CD14-positive monocyte (primary cell): ENCODE measurements around the gene PTEN. TPM values are rescaled to one million over a fixed set of nuclear protein-coding genes. Genes with fewer than 3 reads are reported as not detected.

Experiments
- DNase-seq, 3 donors: peaks; one replicate each; pipeline ENCODE4 v3.0.0-alpha.2; 2011 to 2022
- H2AFZ ChIP-seq: 2 replicates; pipeline ENCODE4 v1.6.0; 2012; ENCODE audit warnings: mild to moderate bottlenecking, low read depth, low read length, inconsistent platforms; ENCODE audit not compliant: insufficient read depth, poor library complexity, severe bottlenecking
- H3K27ac ChIP-seq, 2 donors: 1 replicate in 1 of 2; 2 replicates in 1 of 2; pipeline ENCODE4 v1.5.1; 2012 to 2013; ENCODE audit warnings: low read length in 2 of 2, control low read depth in 1 of 2, inconsistent platforms in 1 of 2, low read depth in 1 of 2, mild to moderate bottlenecking in 1 of 2
- H3K27me3 ChIP-seq, 2 donors: one replicate each; pipeline versions ENCODE4 v1.6.0 to v1.6.1; 2011 to 2013; ENCODE audit warnings: low read length in 2 of 2; ENCODE audit not compliant: control insufficient read depth in 2 of 2, insufficient read depth in 2 of 2
- H3K36me3 ChIP-seq, 2 donors: replicated peaks in 1 of 2; 1 replicate in 1 of 2; 2 replicates in 1 of 2; pipeline versions ENCODE4 v1.5.1 to v1.6.1; 2012 to 2013; ENCODE audit warnings: low read length in 2 of 2, control low read depth in 1 of 2, inconsistent platforms in 1 of 2, mild to moderate bottlenecking in 1 of 2; ENCODE audit not compliant: insufficient read depth in 2 of 2, control insufficient read depth in 1 of 2
- H3K4me1 ChIP-seq, 2 donors: 1 replicate in 1 of 2; 2 replicates in 1 of 2; pipeline versions ENCODE4 v1.5.1 to v1.6.1; 2012 to 2013; ENCODE audit warnings: low read length in 2 of 2, control low read depth in 1 of 2, inconsistent platforms in 1 of 2, mild to moderate bottlenecking in 1 of 2, moderate library complexity in 1 of 2; ENCODE audit not compliant: insufficient read depth in 2 of 2, control insufficient read depth in 1 of 2
- H3K4me2 ChIP-seq: replicated peaks from 2 replicates; pipeline ENCODE3; 2012; ENCODE audit warnings: low read length, moderate library complexity, mild to moderate bottlenecking; ENCODE audit not compliant: poor library complexity, severe bottlenecking; ENCODE audit errors: extremely low read depth
- H3K4me3 ChIP-seq, 3 experiments: fragments of 200-600 bp in 1 of 3; sonication (generic) in 1 of 3; replicated peaks in 1 of 3; 1 replicate in 2 of 3; 2 replicates in 1 of 3; pipeline ENCODE4 v1.5.1; 2011 to 2013; ENCODE audit warnings: low read length in 3 of 3, mild to moderate bottlenecking in 3 of 3, control low read depth in 2 of 3, low read depth in 2 of 3, inconsistent platforms in 1 of 3, moderate library complexity in 1 of 3
- H3K79me2 ChIP-seq: 2 replicates; pipeline ENCODE4 v1.6.0; 2012; ENCODE audit warnings: mild to moderate bottlenecking, control low read depth, inconsistent platforms, low read length, moderate library complexity; ENCODE audit not compliant: insufficient read depth
- H3K9ac ChIP-seq: 2 replicates; pipeline ENCODE4 v1.6.0; 2017; ENCODE audit warnings: low read length, mild to moderate bottlenecking; ENCODE audit not compliant: insufficient read depth, poor library complexity, severe bottlenecking
- H3K9me3 ChIP-seq, 2 donors: replicated peaks in 1 of 2; 1 replicate in 1 of 2; 2 replicates in 1 of 2; pipeline versions ENCODE4 v1.5.1 to v1.6.1; 2012 to 2013; ENCODE audit warnings: low read length in 2 of 2, control low read depth in 1 of 2; ENCODE audit not compliant: control insufficient read depth in 1 of 2, insufficient read depth in 1 of 2
- H4K20me1 ChIP-seq: 2 replicates; pipeline ENCODE4 v1.6.0; 2012; ENCODE audit warnings: mild to moderate bottlenecking, low read length, control low read depth, moderate library complexity; ENCODE audit not compliant: insufficient read depth
- H3K27ac Mint-ChIP-seq, 7 donors: one replicate each; pipeline ENCODE4 v1.8.0; 2020; ENCODE audit warnings: mild to moderate bottlenecking in 7 of 7, mixed read lengths in 7 of 7, moderate library complexity in 6 of 7, inconsistent platforms in 2 of 7
- H3K27me3 Mint-ChIP-seq, 3 donors: one replicate each; pipeline ENCODE4 v1.8.0; 2021 to 2022; ENCODE audit warnings: low read depth in 3 of 3, mild to moderate bottlenecking in 3 of 3, mixed read lengths in 3 of 3, moderate library complexity in 3 of 3, inconsistent platforms in 1 of 3
- H3K36me3 Mint-ChIP-seq, 2 donors: one replicate each; pipeline ENCODE4 v1.8.0; 2020; ENCODE audit warnings: mixed read lengths in 2 of 2, inconsistent platforms in 1 of 2, mild to moderate bottlenecking in 1 of 2
- H3K4me1 Mint-ChIP-seq: one replicate; pipeline ENCODE4 v1.8.0; 2020; ENCODE audit warnings: mild to moderate bottlenecking, mixed read lengths
- H3K4me3 Mint-ChIP-seq, 2 donors: one replicate each; pipeline ENCODE4 v1.8.0; 2020; ENCODE audit warnings: mild to moderate bottlenecking in 2 of 2, mixed read lengths in 2 of 2, moderate library complexity in 1 of 2
- H3K9me3 Mint-ChIP-seq, 7 donors: one replicate each; pipeline ENCODE4 v1.8.0; 2020 to 2022; ENCODE audit warnings: mixed read lengths in 7 of 7, mild to moderate bottlenecking in 6 of 7, moderate library complexity in 6 of 7, inconsistent platforms in 2 of 7
- WGBS: methylation state at CpG from one replicate; pipeline ENCODE4 v1.1.5; 2013; ENCODE audit warnings: missing lambda C conversion rate; ENCODE audit not compliant: insufficient coverage; 5-methylcytosine and 5-hydroxymethylcytosine counted together
- intact Hi-C, 2 donors: fragments of 100-400 bp; cut with micrococcal nuclease; formaldehyde crosslinking; loops; one replicate each; pipeline versions ENCODE4 v1.15.0 to v1.15.1; 2023
- polyA plus RNA-seq, 3 donors: library from polyadenylated mRNA; depleted of rRNA in 1 of 3; unstranded in 2 of 3; stranded (reverse) in 1 of 3; fragments of 300-500 nt in 2 of 3; fragments of >200 nt in 1 of 3; fragmentation: Illumina TruSeq in 2 of 3; gene quantifications; 1 replicate in 2 of 3; 2 replicates in 1 of 3; pipeline ENCODE4 v1.2.3, GENCODE V29; 2012 to 2021
- TF ChIP-seq, protein P1 (sequence below): fragments of 200-600 bp; IDR thresholded peaks from one replicate; pipeline ENCODE4 v1.8.0; 2022; ENCODE audit warnings: antibody characterized with exemption, mild to moderate bottlenecking

PTEN gene
- polyA plus RNA-seq, 3 donors: 30.5 to 57.6 (median 37.7) TPM

DNA sequence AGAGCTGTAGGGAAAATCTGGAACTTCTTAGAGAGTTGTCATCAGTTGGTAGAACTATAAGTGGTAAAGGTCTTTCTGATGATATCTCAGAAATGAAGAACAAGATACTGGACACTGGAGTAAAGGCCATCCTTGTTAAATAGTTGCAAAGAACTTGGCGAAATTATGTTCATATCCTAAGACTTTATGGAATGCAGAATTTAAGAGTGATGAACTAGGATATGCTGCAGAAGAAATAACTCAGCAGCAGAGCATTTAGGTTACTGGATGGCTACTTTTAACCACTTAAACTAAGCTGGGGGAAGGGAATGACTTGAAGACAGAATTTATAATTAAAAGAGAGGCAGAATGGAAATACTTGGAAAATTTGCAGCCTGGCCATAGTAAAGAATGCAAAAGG lies 23.7 kb downstream of the PTEN start:
- H3K79me2 ChIP-seq: peaks cover 99% of the 10 kb centered on the region
- DNase-seq: no peak
- peaks cover 100% of the 10 kb centered on the region for H4K20me1 ChIP-seq
- H3K9me3 ChIP-seq: no peaks in the 10 kb centered on the region
- Mint-ChIP-seq H3K36me3 (peaks cover 35 to 37% of the 10 kb centered on the region in 2 donors), H3K4me3 (no peak overlapping the region), H3K27me3 (no peaks in the 10 kb centered on the region), H3K4me1 (peaks cover 16% of the 10 kb centered on the region), H3K27ac (peak overlapping the region in 1 of 7 donors; percentile 9), H3K9me3 (peaks cover 0 to 5% (median 0%) of the 10 kb centered on the region in 7 donors)
- no peak overlapping the region for H3K4me3 ChIP-seq
- H3K27me3 ChIP-seq: no peaks in the 10 kb centered on the region
- WGBS: 100% methylated on average over 1 of the region's 1 CpG
- H3K36me3 ChIP-seq: peaks cover 24 to 59% of the 10 kb centered on the region in 2 donors
- TF ChIP-seq, protein P1, sequence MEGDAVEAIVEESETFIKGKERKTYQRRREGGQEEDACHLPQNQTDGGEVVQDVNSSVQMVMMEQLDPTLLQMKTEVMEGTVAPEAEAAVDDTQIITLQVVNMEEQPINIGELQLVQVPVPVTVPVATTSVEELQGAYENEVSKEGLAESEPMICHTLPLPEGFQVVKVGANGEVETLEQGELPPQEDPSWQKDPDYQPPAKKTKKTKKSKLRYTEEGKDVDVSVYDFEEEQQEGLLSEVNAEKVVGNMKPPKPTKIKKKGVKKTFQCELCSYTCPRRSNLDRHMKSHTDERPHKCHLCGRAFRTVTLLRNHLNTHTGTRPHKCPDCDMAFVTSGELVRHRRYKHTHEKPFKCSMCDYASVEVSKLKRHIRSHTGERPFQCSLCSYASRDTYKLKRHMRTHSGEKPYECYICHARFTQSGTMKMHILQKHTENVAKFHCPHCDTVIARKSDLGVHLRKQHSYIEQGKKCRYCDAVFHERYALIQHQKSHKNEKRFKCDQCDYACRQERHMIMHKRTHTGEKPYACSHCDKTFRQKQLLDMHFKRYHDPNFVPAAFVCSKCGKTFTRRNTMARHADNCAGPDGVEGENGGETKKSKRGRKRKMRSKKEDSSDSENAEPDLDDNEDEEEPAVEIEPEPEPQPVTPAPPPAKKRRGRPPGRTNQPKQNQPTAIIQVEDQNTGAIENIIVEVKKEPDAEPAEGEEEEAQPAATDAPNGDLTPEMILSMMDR: no peak
- no peak overlapping the region for H3K9ac ChIP-seq
- H3K4me2 ChIP-seq: no peak overlapping the region
- no peak overlapping the region for H3K27ac ChIP-seq
- H2AFZ ChIP-seq: no peak overlapping the region
- H3K4me1 ChIP-seq: no peaks in the 10 kb centered on the region
- intact Hi-C loops: no loop called here

DNA sequence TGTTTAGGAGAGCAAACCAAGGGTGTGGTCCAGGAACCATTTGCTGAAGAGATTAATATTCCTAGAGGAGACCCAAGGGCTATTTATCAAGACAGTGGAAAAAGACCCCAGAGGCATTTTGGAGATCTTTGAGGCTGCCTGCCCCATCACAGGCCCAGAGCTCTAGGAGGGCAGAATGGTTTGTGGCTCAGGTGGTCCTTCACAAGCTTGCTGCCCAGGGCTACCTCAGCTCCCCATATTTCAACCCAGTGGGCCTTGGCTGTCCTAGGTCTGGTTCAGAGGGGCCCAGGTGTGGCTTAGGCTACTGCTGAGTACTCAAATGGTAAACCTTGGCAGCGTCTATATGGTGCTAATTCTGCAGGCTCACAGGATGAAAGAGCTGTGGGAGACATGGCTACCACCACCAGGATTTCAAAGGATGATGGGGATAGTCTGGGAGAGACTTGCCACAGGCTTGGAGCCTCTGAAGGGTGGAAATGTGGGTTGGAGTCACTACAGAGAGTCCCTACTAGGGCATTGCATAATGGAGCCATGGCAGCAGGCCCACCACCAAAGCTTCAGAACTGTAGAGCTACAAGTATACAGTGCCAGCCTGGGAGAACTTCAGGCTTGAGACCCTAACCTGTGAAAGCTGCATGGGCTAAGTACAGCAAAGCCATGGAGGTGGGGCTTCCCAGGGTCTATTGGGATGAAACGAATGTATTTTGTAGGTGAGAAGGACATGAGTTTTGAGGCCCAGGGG lies 24.3 kb downstream of the PTEN start:
- H3K27me3 Mint-ChIP-seq: no peaks in the 10 kb centered on the region
- Histone ChIP-seq H3K36me3 (peaks cover 24 to 59% of the 10 kb centered on the region in 2 donors), H3K27me3 (no peaks in the 10 kb centered on the region), H3K27ac (peak overlapping the region in 1 of 2 donors; percentile 14), H3K4me2 (no peak overlapping the region), H3K79me2 (peaks cover 99% of the 10 kb centered on the region), H3K9ac (no peak overlapping the region), H3K9me3 (no peaks in the 10 kb centered on the region), H3K4me1 (peaks cover 0 to 3% of the 10 kb centered on the region in 2 donors), H4K20me1 (peaks cover 100% of the 10 kb centered on the region), H2AFZ (no peak overlapping the region), H3K4me3 (no peak overlapping the region)
- DNase-seq: no peak
- intact Hi-C loops: no loop called here
- H3K9me3 Mint-ChIP-seq: peaks cover 0 to 5% (median 0%) of the 10 kb centered on the region in 7 donors
- peak overlapping the region in 2 of 7 donors; percentile 61 to 78 for H3K27ac Mint-ChIP-seq
- peaks cover 15% of the 10 kb centered on the region for H3K4me1 Mint-ChIP-seq
- H3K4me3 Mint-ChIP-seq: no peak overlapping the region
- H3K36me3 Mint-ChIP-seq: peaks cover 37% of the 10 kb centered on the region in 2 donors
- TF ChIP-seq, protein P1: no peak
- WGBS: 100% methylated on average over 2 of the region's 2 CpGs
